Panc1 (cell line): Measurements from ENCODE around the gene ETV5. TPM values are rescaled to one million over a fixed set of nuclear protein-coding genes. Genes with fewer than 3 reads are reported as not detected.

ENCODE experiments used
- ATAC-seq: fragments of 200-7000 bp; cut with Tn5 transposase; 2 replicates; pipeline ENCODE4 v1.9.1; 2020; ENCODE audit warnings: mild to moderate bottlenecking, moderate library complexity
- BruUV-seq: library from RNA; stranded (reverse); fragments of 400-500 nt; replicated peaks from 2 replicates; lab custom pipeline; 2021; lab: Mats Ljungman, UMichigan
- CTCF ChIA-PET: fragments of 300-600 bp; sonication (Branson Sonifier 250); formaldehyde crosslinking; loops from one replicate; lab custom pipeline; 2022; ENCODE audit warnings: antibody characterized with exemption; lab: Charles Lee
- POLR2A ChIA-PET: fragments of 300-600 bp; sonication (Branson Sonifier 250); formaldehyde crosslinking; loops from one replicate; lab custom pipeline; 2022; ENCODE audit warnings: antibody characterized with exemption; lab: Charles Lee
- DNase-seq: peaks from one replicate; pipeline ENCODE4 v3.0.0-alpha.2; 2010; ENCODE audit warnings: low read depth, low spot score
- H3K27ac ChIP-seq: 2 replicates; pipeline ENCODE4 v1.5.1; 2011; ENCODE audit warnings: mild to moderate bottlenecking, low read length, inconsistent platforms
- H3K27me3 ChIP-seq: fragments of 200-500 bp; sonication (Bioruptor generic); 2 replicates; pipeline ENCODE4 v1.6.0; 2014; ENCODE audit warnings: low read length, inconsistent platforms; ENCODE audit not compliant: control insufficient read depth, insufficient read depth
- H3K36me3 ChIP-seq: fragments of 200-500 bp; sonication (Bioruptor generic); 2 replicates; pipeline ENCODE4 v1.5.1; 2014; ENCODE audit warnings: inconsistent platforms, mild to moderate bottlenecking, low read length, moderate library complexity; ENCODE audit not compliant: control insufficient read depth, insufficient read depth
- H3K4me1 ChIP-seq: 2 replicates; pipeline ENCODE4 v1.5.1; 2011; ENCODE audit warnings: inconsistent platforms, mild to moderate bottlenecking, low read length, moderate library complexity; ENCODE audit not compliant: control insufficient read depth, insufficient read depth
- H3K4me3 ChIP-seq, 2 experiments: 2 replicates each; pipeline ENCODE4 v1.5.1; 2011 to 2012; ENCODE audit warnings: low read depth in 2 of 2, low read length in 2 of 2, mild to moderate bottlenecking in 2 of 2, inconsistent platforms in 1 of 2, moderate library complexity in 1 of 2
- H3K9me3 ChIP-seq: fragments of 200-500 bp; sonication (Bioruptor generic); 2 replicates; pipeline ENCODE4 v1.5.1; 2014; ENCODE audit warnings: low read depth, mild to moderate bottlenecking, inconsistent platforms, low read length, moderate library complexity; ENCODE audit not compliant: control insufficient read depth, insufficient read depth
- CTCF ChIP-seq: fragments of 450-650 bp; IDR thresholded peaks from 2 replicates; pipeline ENCODE4 v1.5.1; 2017; ENCODE audit warnings: mild to moderate bottlenecking
- POLR2AphosphoS5 ChIP-seq: IDR thresholded peaks from 2 replicates; pipeline ENCODE4 v1.6.1; 2012; ENCODE audit warnings: mild to moderate bottlenecking, low read depth, low read length, moderate library complexity
- REST ChIP-seq, 2 experiments: IDR thresholded peaks; 2 replicates each; pipeline ENCODE4 v1.6.1; 2011 to 2012; ENCODE audit warnings: low read depth in 2 of 2, control low read depth in 1 of 2, low read length in 1 of 2, mild to moderate bottlenecking in 1 of 2, moderate library complexity in 1 of 2; ENCODE audit not compliant: insufficient read depth in 1 of 2
- SIN3A ChIP-seq: IDR thresholded peaks from 2 replicates; pipeline ENCODE4 v1.6.1; 2012; ENCODE audit warnings: low read depth, mild to moderate bottlenecking, low read length, moderate library complexity, borderline replicate concordance; ENCODE audit not compliant: insufficient read depth
- TCF7L2 ChIP-seq: IDR thresholded peaks from 2 replicates; pipeline ENCODE4 v1.6.1; 2011; ENCODE audit warnings: mild to moderate bottlenecking, low read depth, low read length, inconsistent platforms
- in situ Hi-C: cut with HindIII; loops from 2 replicates; pipeline ENCODE4 v1.10.0; 2016; ENCODE audit warnings: low sequenced_read_pairs, low pct_unique_long_range_greater_than_20kb
- intact Hi-C: fragments of 100-400 bp; cut with micrococcal nuclease; formaldehyde crosslinking; loops from one replicate; pipeline ENCODE4 v1.10.0; 2022; ENCODE audit not compliant: unreplicated experiment
- total RNA-seq: library from RNA; stranded (reverse); gene quantifications from one replicate; pipeline ENCODE4 v1.2.1, GENCODE V29; 2021; ENCODE audit not compliant: unreplicated experiment

The ETV5 gene
- total RNA-seq, 1 experiment from 2014 or later: 79.3 TPM

- CTCF ChIA-PET: interaction anchor here (0.8 kb wide), 1 partner anchor 11 kb away, joined by 3 read pairs; no protein-coding TSS in a partner anchor
- H3K27me3 ChIP-seq: no peaks in the 10 kb centered on the region
- peaks cover 22% of the 10 kb centered on the region for H3K36me3 ChIP-seq
- intact Hi-C loops: no loop called here
- DNase-seq (no peak), ATAC-seq (no peak)
- POLR2A ChIA-PET: no interaction called here
- H3K4me1 ChIP-seq: no peaks in the 10 kb centered on the region
- no peak overlapping the region for H3K4me3 ChIP-seq
- H3K27ac ChIP-seq: no peak overlapping the region
- no peaks in the 10 kb centered on the region for H3K9me3 ChIP-seq
- BruUV-seq: no TSS peak
- in situ Hi-C loops: no loop called here
- TF ChIP-seq REST (IDR thresholded peaks at IDR 0.05; ENCODE audit: insufficient read depth in 1 of 2, low read depth in 2 of 2, low read length in 1 of 2) (no peak), POLR2AphosphoS5 (no peak), TCF7L2 (no peak), SIN3A (no peak), CTCF (no peak)
These were observed 54.7 kb downstream of the ETV5 start for GRCh38 chr3:186053954-186054791.

GRCh38 chr3:186052096-186052840, 56.6 kb downstream of the ETV5 start:
- H3K4me3 ChIP-seq: no peak overlapping the region
- no peaks in the 10 kb centered on the region for H3K4me1 ChIP-seq
- H3K27me3 ChIP-seq: no peaks in the 10 kb centered on the region
- no peak for ATAC-seq
- intact Hi-C loops: no loop called here
- no peaks in the 10 kb centered on the region for H3K9me3 ChIP-seq
- TF ChIP-seq TCF7L2 (no peak), CTCF (no peak), SIN3A (no peak), POLR2AphosphoS5 (no peak), REST (IDR thresholded peaks at IDR 0.05; ENCODE audit: insufficient read depth in 1 of 2, low read depth in 2 of 2, low read length in 1 of 2) (no peak)
- CTCF ChIA-PET: no interaction called here
- no peak overlapping the region for H3K27ac ChIP-seq
- no TSS peak for BruUV-seq
- in situ Hi-C loops: no loop called here
- POLR2A ChIA-PET: interaction anchor here (0.6 kb wide), 1 partner anchor 62 kb away, joined by 3 read pairs; no protein-coding TSS in a partner anchor
- no peak for DNase-seq
- H3K36me3 ChIP-seq: peaks cover 16% of the 10 kb centered on the region
